HUES64 (cell line): ENCODE results near the gene CDKN1B.

ENCODE experiments used
- H3K27ac ChIP-seq: 2 replicates; pipeline ENCODE4 v1.7.0; 2013; ENCODE audit warnings: low read depth, low read length, inconsistent platforms
- H3K27me3 ChIP-seq: 2 replicates; pipeline ENCODE4 v1.6.1; 2013; ENCODE audit warnings: mild to moderate bottlenecking, low read length; ENCODE audit not compliant: insufficient read depth
- H3K36me3 ChIP-seq: 2 replicates; pipeline ENCODE4 v1.6.1; 2013; ENCODE audit warnings: mild to moderate bottlenecking, low read length; ENCODE audit not compliant: insufficient read depth
- H3K4me1 ChIP-seq: 2 replicates; pipeline ENCODE4 v1.6.1; 2013; ENCODE audit warnings: mild to moderate bottlenecking, low read length, moderate library complexity; ENCODE audit not compliant: insufficient read depth
- H3K4me3 ChIP-seq: 2 replicates; pipeline ENCODE4 v1.5.1; 2013; ENCODE audit warnings: mild to moderate bottlenecking, low read length, moderate library complexity
- H3K9ac ChIP-seq: 2 replicates; pipeline ENCODE4 v1.6.1; 2013; ENCODE audit warnings: mild to moderate bottlenecking, low read depth, low read length
- H3K9me3 ChIP-seq: 2 replicates; pipeline ENCODE4 v1.6.1; 2013; ENCODE audit warnings: low read depth, low read length; ENCODE audit not compliant: insufficient read depth
- WGBS: fragments of 150-250, 120-280 bp; methylation state at CpG from one replicate; pipeline ENCODE4 v1.1.7; 2013; ENCODE audit warnings: missing lambda C conversion rate; 5-methylcytosine and 5-hydroxymethylcytosine counted together

CDKN1B gene

GRCh38 chr12:12684375-12685106 lies 32.6 kb upstream of the CDKN1B start:
- Histone ChIP-seq H3K27ac (peak overlapping the region; percentile 83), H3K36me3 (0 out of 2 replicates have a peak, but pooled peaks cover 2% of the 10 kb centered on the region), H3K4me1 (peaks cover 45% of the 10 kb centered on the region), H3K9ac (peak overlapping the region; percentile 82), H3K27me3 (no peaks in the 10 kb centered on the region), H3K9me3 (no peaks in the 10 kb centered on the region), H3K4me3 (peak overlapping the region; percentile 80)
- WGBS, result 0% methylated on average over 4 of the region's 5 CpGs

GRCh38 chr12:12685305-12685704 lies 31.9 kb upstream of the CDKN1B start:
- H3K27me3 ChIP-seq, result no peaks in the 10 kb centered on the region
- H3K36me3 ChIP-seq, result no peaks in the 10 kb centered on the region
- WGBS, result 44% methylated on average over 4 of the region's 4 CpGs
- H3K27ac ChIP-seq, result peak overlapping the region; percentile 66
- H3K9ac ChIP-seq, result peak overlapping the region; percentile 49; the same call in 1 of the 2 replicates
- no peaks in the 10 kb centered on the region for H3K9me3 ChIP-seq
- H3K4me1 ChIP-seq, result peaks cover 42% of the 10 kb centered on the region
- H3K4me3 ChIP-seq, result no peak overlapping the region

GRCh38 chr12:12686472-12686871 lies 30.7 kb upstream of the CDKN1B start:
- Histone ChIP-seq H3K9me3 (no peaks in the 10 kb centered on the region), H3K4me3 (no peak overlapping the region), H3K4me1 (peaks cover 39% of the 10 kb centered on the region), H3K9ac (no peak overlapping the region), H3K27me3 (no peaks in the 10 kb centered on the region), H3K36me3 (no peaks in the 10 kb centered on the region), H3K27ac (no peak overlapping the region)
- WGBS, result 100% methylated on average over 1 of the region's 1 CpG

- Histone ChIP-seq H3K4me3 (no peak overlapping the region), H3K27ac (no peak overlapping the region), H3K27me3 (no peaks in the 10 kb centered on the region), H3K36me3 (no peaks in the 10 kb centered on the region), H3K4me1 (peaks cover 35% of the 10 kb centered on the region), H3K9me3 (no peaks in the 10 kb centered on the region), H3K9ac (no peak overlapping the region)
These were observed 30.2 kb upstream of the CDKN1B start for GRCh38 chr12:12686925-12687324.

GRCh38 chr12:12689647-12690300 lies 27.4 kb upstream of the CDKN1B start:
- Histone ChIP-seq H3K9ac (no peak overlapping the region), H3K36me3 (no peaks in the 10 kb centered on the region), H3K4me1 (peaks cover 20% of the 10 kb centered on the region), H3K27me3 (no peaks in the 10 kb centered on the region), H3K27ac (no peak overlapping the region), H3K9me3 (no peaks in the 10 kb centered on the region), H3K4me3 (no peak overlapping the region)
- WGBS, result 92% methylated on average over 5 of the region's 5 CpGs

GRCh38 chr12:12691549-12691948 lies 25.6 kb upstream of the CDKN1B start:
- H3K36me3 ChIP-seq, result no peaks in the 10 kb centered on the region
- no peak overlapping the region for H3K9ac ChIP-seq
- H3K27ac ChIP-seq, result no peak overlapping the region
- no peak overlapping the region for H3K4me3 ChIP-seq
- H3K27me3 ChIP-seq, result no peaks in the 10 kb centered on the region
- H3K4me1 ChIP-seq, result peaks cover 3% of the 10 kb centered on the region; the same call in 1 of the 2 replicates
- WGBS, result 99% methylated on average over 2 of the region's 2 CpGs
- no peaks in the 10 kb centered on the region for H3K9me3 ChIP-seq

GRCh38 chr12:12693111-12693671 lies 24.0 kb upstream of the CDKN1B start:
- no peaks in the 10 kb centered on the region for H3K9me3 ChIP-seq
- 93% methylated on average over 3 of the region's 3 CpGs for WGBS
- H3K4me3 ChIP-seq, result no peak overlapping the region
- H3K27ac ChIP-seq, result no peak overlapping the region
- H3K36me3 ChIP-seq, result no peaks in the 10 kb centered on the region
- H3K4me1 ChIP-seq, result no peaks in the 10 kb centered on the region
- H3K27me3 ChIP-seq, result no peaks in the 10 kb centered on the region
- H3K9ac ChIP-seq, result no peak overlapping the region; the same call in 1 of the 2 replicates

- H3K4me3 ChIP-seq, result peak overlapping the region; percentile 88
- peaks cover 10% of the 10 kb centered on the region for H3K4me1 ChIP-seq
- no peaks in the 10 kb centered on the region for H3K36me3 ChIP-seq
- H3K9ac ChIP-seq, result peak overlapping the region; percentile 95
- H3K27ac ChIP-seq, result peak overlapping the region; percentile 80
- WGBS, result 5% methylated on average over 28 of the region's 29 CpGs
- no peaks in the 10 kb centered on the region for H3K9me3 ChIP-seq
- H3K27me3 ChIP-seq, result no peaks in the 10 kb centered on the region
These were observed 20.4 kb upstream of the CDKN1B start for GRCh38 chr12:12696562-12697383.

GRCh38 chr12:12699345-12699744 lies 17.8 kb upstream of the CDKN1B start:
- H3K27me3 ChIP-seq, result no peaks in the 10 kb centered on the region
- 89% methylated on average over 1 of the region's 1 CpG for WGBS
- no peak overlapping the region for H3K4me3 ChIP-seq
- H3K27ac ChIP-seq, result no peak overlapping the region
- peaks cover 14% of the 10 kb centered on the region for H3K4me1 ChIP-seq
- no peak overlapping the region for H3K9ac ChIP-seq
- no peaks in the 10 kb centered on the region for H3K36me3 ChIP-seq
- no peaks in the 10 kb centered on the region for H3K9me3 ChIP-seq

GRCh38 chr12:12700254-12700653 lies 16.9 kb upstream of the CDKN1B start:
- Histone ChIP-seq H3K27ac (no peak overlapping the region), H3K4me3 (no peak overlapping the region), H3K4me1 (peaks cover 15% of the 10 kb centered on the region), H3K9ac (no peak overlapping the region), H3K9me3 (no peaks in the 10 kb centered on the region), H3K27me3 (no peaks in the 10 kb centered on the region), H3K36me3 (no peaks in the 10 kb centered on the region)

GRCh38 chr12:12701457-12701856 lies 15.7 kb upstream of the CDKN1B start:
- Histone ChIP-seq H3K36me3 (no peaks in the 10 kb centered on the region), H3K4me3 (no peak overlapping the region), H3K9ac (0 out of 2 replicates have a peak overlapping the region, but pooled peaks have one; percentile 15), H3K27me3 (no peaks in the 10 kb centered on the region), H3K27ac (peak overlapping the region; percentile 14; the same call in 1 of the 2 replicates), H3K9me3 (no peaks in the 10 kb centered on the region), H3K4me1 (peaks cover 15% of the 10 kb centered on the region)
- 84% methylated on average over 3 of the region's 3 CpGs for WGBS
